C1 segment of cervical spinal cord (tissue), 14 donors: ENCODE measurements around the gene MDC1.

Source experiments
- DNase-seq, 14 donors: peaks; one replicate each; lab custom pipeline; 2025; lab: John Stamatoyannopoulos, UW

The MDC1 gene

GRCh38 chr6:30748851-30749540 lies 31.9 kb upstream of the MDC1 start:
- DNase-seq, result no peak

DNA sequence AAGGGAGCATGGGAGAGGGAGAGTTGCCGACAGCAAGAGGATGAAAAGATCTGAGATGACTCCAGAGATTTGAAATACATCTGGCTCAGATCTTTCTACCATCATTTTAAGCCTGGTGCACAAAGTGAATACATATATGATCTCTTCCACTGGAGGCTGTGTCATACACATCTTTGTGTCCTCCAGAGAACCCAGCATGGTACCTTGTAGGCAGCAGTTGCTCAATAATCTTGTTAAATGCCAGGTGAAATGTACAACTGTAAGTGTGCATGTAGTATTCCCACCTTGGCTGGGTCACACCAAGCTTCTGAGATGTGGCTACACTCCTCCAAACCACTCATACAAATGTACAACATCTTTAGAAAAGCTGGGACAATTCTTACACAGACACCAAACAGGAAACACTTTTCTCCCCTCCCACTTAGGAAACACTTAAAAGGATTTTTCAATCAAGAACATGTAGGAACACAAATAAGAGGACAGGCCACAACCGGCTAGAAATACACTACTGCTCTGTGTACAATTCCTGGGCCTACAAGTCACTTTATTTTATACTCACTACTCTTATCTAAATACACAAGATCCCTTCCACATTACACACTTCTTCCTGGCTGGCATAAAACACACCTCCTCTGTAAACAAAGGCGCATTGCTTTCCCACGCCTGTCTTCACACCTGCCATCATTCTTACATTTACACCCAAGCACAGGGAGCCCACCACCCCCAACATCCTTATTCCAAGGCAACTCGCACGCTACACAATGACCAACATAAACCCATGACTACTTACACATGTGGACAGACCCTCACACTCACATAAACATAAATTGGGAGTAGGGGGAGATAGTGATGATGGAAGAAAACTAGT lies 31.1 kb upstream of the MDC1 start:
- DNase-seq, result no peak

DNA sequence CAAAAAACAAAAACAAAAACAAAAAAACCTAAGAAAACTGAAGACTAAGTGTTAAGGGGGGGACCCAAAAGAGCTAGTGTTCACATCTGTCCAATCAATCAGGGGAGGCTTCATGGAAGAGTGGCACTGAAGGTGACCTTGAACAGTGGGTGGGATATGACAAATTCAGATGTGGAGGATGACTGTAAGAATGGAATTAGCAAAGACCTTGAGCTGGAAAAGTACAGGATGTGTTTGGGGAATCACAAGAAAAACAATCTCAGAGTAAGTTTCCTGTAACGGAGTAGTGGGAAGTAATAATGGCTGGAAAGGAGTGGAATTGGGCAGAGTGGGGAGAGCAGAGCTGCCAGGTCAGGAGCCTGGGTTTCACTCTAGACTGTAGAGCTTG lies 30.2 kb upstream of the MDC1 start:
- DNase-seq, result no peak

GRCh38 chr6:30744054-30744805 lies 27.1 kb upstream of the MDC1 start, which contains the start of gene IER3:
TSS of gene IER3 (minus strand) at chr6:30744547. CDS start at chr6:30744518, 29 bp downstream.
- peak in 12 of 14 donors; percentile 23 to 76 (median 57) for DNase-seq

- peak in 2 of 14 donors; percentile 23 to 55 for DNase-seq
Measured at GRCh38 chr6:30743099-30744053, 26.3 kb upstream of the MDC1 start.

- peak; percentile 41 to 97 (median 86) for DNase-seq
Measured at GRCh38 chr6:30742316-30743098, 25.4 kb upstream of the MDC1 start, which contains the start of gene FLOT1. TSS of gene FLOT1 (minus strand) at chr6:30742687. CDS start at chr6:30742189, 498 bp downstream.

DNA sequence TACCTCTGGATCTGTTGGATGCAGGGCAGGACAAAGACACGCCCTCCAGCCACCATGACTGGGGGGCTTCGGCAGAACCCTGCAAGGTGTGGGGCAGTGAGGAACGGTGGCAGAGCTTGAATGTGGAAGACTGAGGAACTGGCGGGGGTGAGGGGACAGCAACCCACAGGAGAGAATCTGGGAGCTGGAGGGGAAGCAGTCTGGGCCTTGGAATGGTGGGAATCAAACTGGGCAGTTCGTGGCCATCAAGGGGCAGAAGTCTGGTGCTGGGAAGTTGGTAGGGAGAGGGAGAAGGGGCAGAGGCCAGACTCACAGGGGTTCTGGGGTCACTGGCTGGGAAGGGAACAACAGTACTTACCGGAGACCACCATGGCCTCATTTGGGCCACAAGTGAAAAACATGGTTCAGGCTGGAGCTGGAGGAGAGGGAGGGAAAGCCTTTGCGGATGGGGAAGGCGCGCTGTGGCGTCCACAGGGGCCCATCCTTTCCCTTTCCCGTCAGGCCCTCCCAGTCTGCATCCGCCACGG lies 24.8 kb upstream of the MDC1 start:
- no peak for DNase-seq

- DNase-seq, result no peak
Measured at GRCh38 chr6:30741063-30741779, 24.1 kb upstream of the MDC1 start.

GRCh38 chr6:30740540-30740870 lies 23.4 kb upstream of the MDC1 start:
- no peak for DNase-seq

DNA sequence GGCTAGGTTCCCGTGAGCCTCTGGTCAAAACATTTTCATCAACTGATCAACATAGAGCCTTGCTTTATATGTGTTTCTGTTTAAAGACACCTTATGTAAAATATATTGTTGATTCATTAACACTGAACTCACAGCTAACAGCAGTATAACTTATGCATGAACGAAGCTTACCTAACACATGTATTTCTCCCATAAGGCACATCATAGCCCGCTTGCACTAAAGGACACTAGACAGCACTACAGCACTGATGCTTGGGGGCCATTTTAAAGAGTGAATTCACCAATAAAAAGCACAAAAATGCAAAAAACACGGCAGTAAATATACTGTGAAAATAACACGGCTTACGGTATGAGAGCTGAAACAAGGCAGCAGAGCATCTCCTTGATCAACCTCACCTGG lies 21.5 kb upstream of the MDC1 start:
- no peak for DNase-seq

DNA sequence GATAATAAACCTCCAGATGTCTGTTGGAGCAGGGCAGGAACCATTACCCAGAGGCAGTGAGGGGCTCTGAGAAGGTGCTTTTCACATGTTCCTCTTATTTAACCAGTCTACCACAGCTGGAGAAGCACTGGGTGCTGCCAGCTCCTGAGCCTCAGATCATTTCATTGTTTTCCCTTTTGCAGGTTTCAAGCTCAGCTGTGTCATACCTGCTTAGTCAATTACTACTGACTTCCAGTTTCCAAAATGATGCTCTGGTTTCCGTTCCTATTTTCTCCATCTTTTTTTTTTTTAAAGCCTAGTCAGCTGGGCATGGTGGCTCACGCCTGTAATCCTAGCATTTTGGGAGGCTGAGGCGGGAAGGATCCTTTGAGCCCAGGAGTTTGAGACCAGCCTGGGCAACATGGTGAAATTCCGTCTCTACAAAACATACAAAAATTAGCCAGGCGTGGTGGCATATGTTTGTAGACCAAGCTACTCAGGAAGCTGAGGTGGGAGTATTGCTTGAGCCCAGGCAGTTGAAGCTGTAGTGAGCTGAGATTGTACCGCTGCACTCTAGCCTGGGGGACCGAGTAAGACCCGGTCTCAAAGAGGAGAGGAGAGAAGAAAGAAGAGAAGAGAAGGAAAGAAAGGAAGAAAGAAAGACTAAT lies 18.7 kb upstream of the MDC1 start:
- no peak for DNase-seq

GRCh38 chr6:30732237-30732943 lies 15.3 kb upstream of the MDC1 start:
- DNase-seq, result no peak

DNA sequence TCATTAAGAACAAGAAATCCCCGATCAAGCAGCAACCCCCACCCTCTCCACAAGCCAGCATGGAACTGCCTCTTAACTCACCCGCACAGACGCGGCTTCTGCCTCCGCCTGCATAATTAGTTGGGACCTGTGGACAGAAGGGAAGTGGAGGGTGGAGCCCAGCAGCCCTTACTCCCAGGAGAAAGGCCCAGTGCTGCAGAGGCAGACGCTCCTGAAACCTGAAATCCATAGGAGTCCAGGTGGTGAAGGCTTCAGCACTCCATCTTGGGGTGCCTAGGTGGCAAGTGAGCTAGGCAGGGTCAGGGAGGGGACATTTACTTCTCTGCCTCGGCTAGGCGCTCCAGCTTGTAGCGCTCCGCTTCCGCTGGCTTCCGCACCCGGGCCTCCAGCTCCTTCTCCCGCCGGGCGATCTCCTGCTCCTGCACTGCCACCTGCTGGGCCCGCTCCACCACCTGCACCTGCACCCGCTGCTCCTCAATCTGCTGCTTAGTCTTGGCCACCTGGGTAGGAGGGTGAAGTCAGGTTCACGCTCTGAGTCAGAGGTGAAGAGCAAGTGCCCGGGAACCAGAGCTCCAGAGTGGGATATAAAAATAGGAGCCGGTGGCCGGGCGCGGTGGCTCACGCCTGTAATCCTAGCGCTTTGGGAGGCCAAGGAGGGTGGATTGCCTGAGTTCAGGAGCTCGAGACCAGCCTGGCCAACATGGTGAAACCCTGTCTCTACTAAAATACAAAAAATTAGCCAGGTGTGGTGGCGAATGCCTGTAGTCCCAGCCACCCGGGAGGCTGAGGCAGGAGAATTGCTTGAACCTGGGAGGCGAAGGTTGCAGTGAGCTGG lies 13.7 kb upstream of the MDC1 start:
- peak in 5 of 14 donors; percentile 8 to 53 (median 19) for DNase-seq

DNA sequence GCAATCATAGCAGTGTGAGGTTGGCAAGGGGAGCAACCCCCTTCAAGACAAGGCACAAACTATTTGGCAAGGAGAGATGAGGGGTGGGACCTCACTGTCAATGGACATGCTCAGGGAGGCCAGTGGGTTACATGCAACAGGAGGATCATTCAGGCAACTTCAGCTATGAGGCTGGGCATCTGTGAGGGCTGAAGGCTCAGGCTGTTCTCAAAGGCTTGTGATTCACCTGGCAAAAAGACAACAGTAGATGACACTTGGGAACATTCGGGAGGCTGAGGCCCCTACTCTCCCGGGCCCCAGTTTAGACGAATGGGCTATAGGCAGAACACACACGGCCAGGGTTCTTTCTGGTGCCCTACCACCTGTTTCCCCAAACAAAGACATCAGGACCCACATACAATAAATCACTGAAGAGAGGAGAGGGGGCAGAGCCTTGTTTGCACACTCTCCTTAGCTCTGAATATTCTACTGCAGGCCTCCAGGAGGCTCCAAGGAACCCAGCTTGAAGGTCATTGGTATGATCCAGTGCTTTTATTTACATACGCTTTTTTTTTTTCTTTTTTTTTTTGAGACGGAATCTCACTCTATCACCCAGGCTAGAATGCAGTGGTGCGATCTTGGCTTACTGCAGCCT lies 11.0 kb upstream of the MDC1 start:
- no peak for DNase-seq

DNA sequence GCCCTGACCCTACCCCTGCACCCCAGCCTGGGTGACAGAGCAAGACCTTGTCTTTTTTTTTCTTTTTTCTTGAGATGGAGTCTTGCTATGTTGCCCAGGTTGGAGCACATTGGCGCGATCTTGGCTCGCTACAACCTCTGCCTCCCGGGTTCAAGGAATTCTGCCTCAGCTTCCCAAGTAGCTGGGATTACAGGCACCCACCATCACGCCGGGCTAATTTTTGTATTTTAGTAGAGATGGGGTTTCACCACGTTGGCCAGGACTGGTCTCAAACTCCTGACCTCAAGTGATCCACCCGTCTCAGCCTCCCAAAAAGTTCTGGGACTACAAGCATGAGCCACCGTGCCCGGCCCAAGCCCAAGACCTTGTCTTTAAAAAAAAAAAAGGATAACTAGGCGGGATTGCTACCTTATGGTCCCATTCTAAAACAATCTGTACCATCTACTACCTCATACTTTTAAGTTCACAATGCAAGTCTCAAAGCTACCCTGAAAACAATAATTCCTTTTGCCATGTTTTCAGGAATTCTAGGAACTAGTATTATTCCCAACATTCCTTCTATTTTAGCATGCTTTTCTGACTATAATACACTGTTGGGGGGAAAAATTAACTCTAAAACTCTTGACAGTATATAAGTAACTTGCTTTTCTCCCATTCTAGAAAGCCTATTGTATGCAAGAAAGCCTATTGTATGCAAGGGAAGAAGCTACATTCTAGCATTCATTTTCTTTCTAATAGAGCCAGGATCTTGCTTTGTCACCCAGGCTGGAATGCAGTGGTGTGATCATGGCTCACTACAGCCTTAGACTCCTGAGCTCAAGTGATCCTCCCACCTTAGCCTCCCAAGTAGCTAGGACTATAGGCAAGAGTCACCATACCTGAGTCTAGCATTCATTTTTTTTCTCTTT lies 9.7 kb upstream of the MDC1 start:
- DNase-seq, result no peak
